Keratinocyte (primary cell): Measurements from ENCODE around the gene POLR1G. TPM values are rescaled to one million over a fixed set of nuclear protein-coding genes. Genes with fewer than 3 reads are reported as not detected.

Experiments
- DNase-seq: peaks from one replicate; pipeline ENCODE4 v3.0.0-alpha.2; 2011; ENCODE audit warnings: low read depth, missing footprints, low spot score
- FAIRE-seq: peaks from 2 replicates; lab custom pipeline; 2011; peaks lifted over from hg19 to GRCh38; lab: Jason Lieb, UNC
- H2AFZ ChIP-seq: 2 replicates; pipeline ENCODE4 v1.6.0; 2012; ENCODE audit warnings: low read length, control low read depth, inconsistent platforms; ENCODE audit not compliant: control insufficient read depth
- H3K27ac ChIP-seq: 2 replicates; pipeline ENCODE4 v1.5.1; 2011; ENCODE audit warnings: low read length; ENCODE audit not compliant: control insufficient read depth, insufficient read depth
- H3K27me3 ChIP-seq: 3 replicates; pipeline ENCODE4 v1.6.0; 2011; ENCODE audit warnings: low read length; ENCODE audit not compliant: control insufficient read depth, insufficient read depth; ENCODE audit errors: extremely low read depth
- H3K36me3 ChIP-seq, 2 experiments: 2 replicates in 1 of 2; 3 replicates in 1 of 2; pipeline ENCODE4 v1.5.1; 2011; ENCODE audit warnings: low read length in 2 of 2, mild to moderate bottlenecking in 1 of 2; ENCODE audit not compliant: control insufficient read depth in 2 of 2, insufficient read depth in 2 of 2; ENCODE audit errors: extremely low read depth in 1 of 2
- H3K4me1 ChIP-seq: 3 replicates; pipeline ENCODE4 v1.5.1; 2011; ENCODE audit warnings: low read length; ENCODE audit not compliant: control insufficient read depth, insufficient read depth; ENCODE audit errors: extremely low read depth
- H3K4me2 ChIP-seq: 3 replicates; pipeline ENCODE4 v1.6.0; 2011; ENCODE audit warnings: low read depth, low read length; ENCODE audit not compliant: control insufficient read depth, insufficient read depth; ENCODE audit errors: extremely low read depth
- H3K4me3 ChIP-seq, 3 experiments: fragments of 200-600 bp in 1 of 3; sonication (generic) in 1 of 3; 2 replicates in 2 of 3; 3 replicates in 1 of 3; pipeline ENCODE4 v1.5.1; 2011 to 2016; ENCODE audit warnings: low read length in 3 of 3, mild to moderate bottlenecking in 3 of 3, control low read depth in 2 of 3, inconsistent platforms in 1 of 3, low read depth in 1 of 3, mixed read lengths in 1 of 3, mixed run types in 1 of 3, moderate library complexity in 1 of 3; ENCODE audit not compliant: control insufficient read depth in 2 of 3, insufficient read depth in 2 of 3; ENCODE audit errors: extremely low read depth in 1 of 3
- H3K79me2 ChIP-seq: 2 replicates; pipeline ENCODE4 v1.6.0; 2012; ENCODE audit warnings: low read length; ENCODE audit not compliant: control insufficient read depth, insufficient read depth
- H3K9ac ChIP-seq: 3 replicates; pipeline ENCODE4 v1.6.0; 2011; ENCODE audit warnings: low read length; ENCODE audit not compliant: control insufficient read depth, insufficient read depth; ENCODE audit errors: extremely low read depth
- H3K9me1 ChIP-seq: 3 replicates; pipeline ENCODE4 v1.6.0; 2011; ENCODE audit warnings: low read length; ENCODE audit not compliant: control insufficient read depth, insufficient read depth; ENCODE audit errors: extremely low read depth
- H3K9me3 ChIP-seq: 2 replicates; pipeline ENCODE4 v1.5.1; 2012; ENCODE audit warnings: low read depth, low read length; ENCODE audit not compliant: control insufficient read depth
- H4K20me1 ChIP-seq: 3 replicates; pipeline ENCODE4 v1.6.0; 2011; ENCODE audit warnings: low read length; ENCODE audit not compliant: control insufficient read depth, insufficient read depth; ENCODE audit errors: extremely low read depth
- CTCF ChIP-seq, 3 experiments: IDR thresholded peaks in 1 of 3; conservative IDR thresholded peaks in 1 of 3; optimal IDR thresholded peaks in 1 of 3; 2 replicates in 2 of 3; 3 replicates in 1 of 3; pipeline versions ENCODE3 to v1.5.1; 2011; ENCODE audit warnings: low read length in 3 of 3, mild to moderate bottlenecking in 3 of 3, moderate library complexity in 2 of 3, control low read depth in 1 of 3, inconsistent platforms in 1 of 3; ENCODE audit not compliant: insufficient read depth in 2 of 3; ENCODE audit errors: extremely low read depth in 1 of 3
- EZH2 ChIP-seq: IDR thresholded peaks from one replicate; pipeline ENCODE4 v1.6.1; 2012; ENCODE audit warnings: inconsistent platforms, mild to moderate bottlenecking, low read length, moderate library complexity
- dilution Hi-C: fragments of 300-500 bp; cut with MboI; formaldehyde crosslinking; loops from one replicate; pipeline ENCODE4 v1.7.0; 2020; ENCODE audit warnings: low sequenced_read_pairs; ENCODE audit not compliant: extremely low pct_ligation_motif_present
- polyA plus RNA-seq, 5 experiments: library from polyadenylated mRNA; depleted of rRNA in 3 of 5; stranded (reverse) in 3 of 5; stranded (forward) in 1 of 5; unstranded in 1 of 5; fragments of >200 nt; gene quantifications; 1 replicate in 1 of 5; 2 replicates in 3 of 5; 3 replicates in 1 of 5; pipeline versions ENCODE4 v1.2.1 to v1.2.3, GENCODE V29; 2011 to 2012; ENCODE audit warnings: missing spikeins in 2 of 5, low read depth in 1 of 5, low replicate concordance in 1 of 5

POLR1G gene
- polyA plus RNA-seq, 1 donor (not counting 4 experiments of a cell fraction or from before 2014, with no cell fraction given), result 9.8 TPM

GRCh38 chr19:45446944-45447343, 40.5 kb downstream of the POLR1G start:
- H3K9ac ChIP-seq, result peak overlapping the region; percentile 78
- H3K79me2 ChIP-seq, result no peaks in the 10 kb centered on the region
- H4K20me1 ChIP-seq, result no peaks in the 10 kb centered on the region
- no peak overlapping the region for H2AFZ ChIP-seq
- peaks cover 71% of the 10 kb centered on the region for H3K4me1 ChIP-seq
- H3K4me2 ChIP-seq, result peak overlapping the region; percentile 72
- DNase-seq (peak; percentile 98), FAIRE-seq (peak; percentile 83)
- no peaks in the 10 kb centered on the region for H3K9me3 ChIP-seq
- peak overlapping the region in 1 of 3 experiments; percentile 24 for H3K4me3 ChIP-seq
- H3K9me1 ChIP-seq, result no peaks in the 10 kb centered on the region
- TF ChIP-seq CTCF (optimal IDR thresholded peaks at IDR 0.05 in 1 of 3, IDR thresholded peaks at IDR 0.05 in 1 of 3, conservative IDR thresholded peaks at IDR 0.05 in 1 of 3; ENCODE audit: extremely low read depth in 1 of 3, insufficient read depth in 2 of 3, low read length in 3 of 3), result no peak
- TF ChIP-seq EZH2, result no peak
- H3K27ac ChIP-seq, result peak overlapping the region; percentile 86
- no peaks in the 10 kb centered on the region for H3K36me3 ChIP-seq
- no peaks in the 10 kb centered on the region for H3K27me3 ChIP-seq
- dilution Hi-C loops, result no loop called here

- TF ChIP-seq EZH2 (no peak), CTCF (optimal IDR thresholded peaks at IDR 0.05 in 1 of 3, IDR thresholded peaks at IDR 0.05 in 1 of 3, conservative IDR thresholded peaks at IDR 0.05 in 1 of 3; ENCODE audit: extremely low read depth in 1 of 3, insufficient read depth in 2 of 3, low read length in 3 of 3) (no peak)
- peak overlapping the region; percentile 86 for H3K27ac ChIP-seq
- no peak for FAIRE-seq
- no peak overlapping the region for H2AFZ ChIP-seq
- H3K4me1 ChIP-seq, result peaks cover 64% of the 10 kb centered on the region
- no peaks in the 10 kb centered on the region for H3K9me1 ChIP-seq
- H4K20me1 ChIP-seq, result no peaks in the 10 kb centered on the region
- H3K4me3 ChIP-seq, result peak overlapping the region in 2 of 3 experiments; percentile 3 to 29
- peak overlapping the region; percentile 88 for H3K4me2 ChIP-seq
- H3K9ac ChIP-seq, result peak overlapping the region; percentile 78
- H3K79me2 ChIP-seq, result no peaks in the 10 kb centered on the region
- H3K9me3 ChIP-seq, result no peaks in the 10 kb centered on the region
- no peaks in the 10 kb centered on the region for H3K36me3 ChIP-seq
- H3K27me3 ChIP-seq, result no peaks in the 10 kb centered on the region
- DNase-seq, result no peak
- dilution Hi-C loops, result no loop called here
Measured at GRCh38 chr19:45448425-45448756, 41.9 kb downstream of the POLR1G start.
